H1 (cell line): ENCODE data around the gene FCGBP. TPM values are rescaled to one million over a fixed set of nuclear protein-coding genes. Genes with fewer than 3 reads are reported as not detected.

ENCODE experiments used
- CTCF ChIA-PET: fragments of 300-600 bp; sonication (Branson Sonifier 250); formaldehyde crosslinking; loops from one replicate; lab custom pipeline; 2021; ENCODE audit not compliant: partially characterized antibody; lab: Charles Lee
- POLR2A ChIA-PET: fragments of 300-600 bp; sonication (Branson Sonifier 250); formaldehyde crosslinking; loops from one replicate; lab custom pipeline; 2021; ENCODE audit warnings: inconsistent platforms; ENCODE audit not compliant: partially characterized antibody; lab: Charles Lee
- DNase-seq, 2 experiments: peaks; one replicate each; pipeline versions ENCODE4 v3.0.0 to v3.0.0-alpha.2; 2010 to 2022; ENCODE audit warnings: low spot score in 2 of 2, low read depth in 1 of 2, mixed read lengths in 1 of 2
- FAIRE-seq: peaks from 2 replicates; lab custom pipeline; 2011; peaks lifted over from hg19 to GRCh38; lab: Jason Lieb, UNC
- H2AFZ ChIP-seq: 2 replicates; pipeline ENCODE4 v1.8.1; 2012; ENCODE audit warnings: low read length, inconsistent platforms
- H2AK5ac ChIP-seq: 2 replicates; pipeline ENCODE4 v1.6.1; 2013; ENCODE audit warnings: low read depth, low read length
- H2BK120ac ChIP-seq: replicated peaks from 2 replicates; pipeline ENCODE3; 2013; ENCODE audit warnings: low read depth, low read length, inconsistent platforms
- H2BK12ac ChIP-seq: 2 replicates; pipeline ENCODE4 v1.6.1; 2013; ENCODE audit warnings: low read depth, low read length
- H2BK15ac ChIP-seq: 2 replicates; pipeline ENCODE4 v1.6.1; 2013; ENCODE audit warnings: low read length
- H2BK20ac ChIP-seq: 2 replicates; pipeline ENCODE4 v1.6.1; 2013; ENCODE audit warnings: low read length
- H2BK5ac ChIP-seq: 2 replicates; pipeline ENCODE4 v1.6.1; 2013; ENCODE audit warnings: low read depth, low read length
- H3K14ac ChIP-seq: 2 replicates; pipeline ENCODE4 v1.6.1; 2013; ENCODE audit warnings: inconsistent platforms; ENCODE audit not compliant: insufficient read length
- H3K18ac ChIP-seq: 2 replicates; pipeline ENCODE4 v1.6.1; 2013; ENCODE audit warnings: low read length; ENCODE audit errors: extremely low read depth
- H3K23ac ChIP-seq: 2 replicates; pipeline ENCODE4 v1.6.1; 2013; ENCODE audit warnings: inconsistent platforms; ENCODE audit not compliant: insufficient read length
- H3K23me2 ChIP-seq: 2 replicates; pipeline ENCODE4 v1.6.1; 2013; ENCODE audit warnings: low read depth, low read length
- H3K27ac ChIP-seq: 2 replicates; pipeline ENCODE4 v1.6.1; 2011; ENCODE audit warnings: low read depth, low read length, inconsistent platforms
- H3K27me3 ChIP-seq, 4 experiments: replicated peaks in 1 of 4; 1 replicate in 1 of 4; 2 replicates in 3 of 4; pipeline versions ENCODE4 v1.6.1 to v1.8.1; 2011 to 2013; ENCODE audit warnings: low read length in 3 of 4, mild to moderate bottlenecking in 3 of 4, inconsistent platforms in 2 of 4, mixed read lengths in 2 of 4, moderate library complexity in 1 of 4; ENCODE audit not compliant: control insufficient read depth in 3 of 4, insufficient read depth in 3 of 4; ENCODE audit errors: extremely low read depth in 1 of 4
- H3K36me3 ChIP-seq, 4 experiments: 2 replicates each; pipeline versions ENCODE4 v1.6.1 to v1.8.1; 2011 to 2013; ENCODE audit warnings: mild to moderate bottlenecking in 4 of 4, low read length in 3 of 4, moderate library complexity in 2 of 4, control low read depth in 1 of 4, inconsistent platforms in 1 of 4; ENCODE audit not compliant: insufficient read depth in 4 of 4, control insufficient read depth in 2 of 4
- H3K4ac ChIP-seq: replicated peaks from 2 replicates; pipeline ENCODE3; 2013; ENCODE audit warnings: low read length, low read depth, mixed read lengths, inconsistent platforms; ENCODE audit not compliant: insufficient read length
- H3K4me1 ChIP-seq, 4 experiments: replicated peaks in 1 of 4; 1 replicate in 1 of 4; 2 replicates in 3 of 4; pipeline versions ENCODE4 v1.6.1 to v1.8.1; 2011 to 2013; ENCODE audit warnings: low read length in 3 of 4, inconsistent platforms in 2 of 4, mixed read lengths in 1 of 4; ENCODE audit not compliant: insufficient read depth in 4 of 4, control insufficient read depth in 3 of 4
- H3K4me2 ChIP-seq, 2 experiments: 2 replicates each; pipeline versions ENCODE4 v1.6.1 to v1.8.1; 2011 to 2013; ENCODE audit warnings: low read depth in 2 of 2, low read length in 2 of 2, control low read depth in 1 of 2, inconsistent platforms in 1 of 2, mild to moderate bottlenecking in 1 of 2; ENCODE audit not compliant: insufficient read depth in 1 of 2
- H3K4me3 ChIP-seq, 4 experiments: fragments of 200-600, 300-600 bp in 1 of 4; sonication (generic), shearing (Covaris generic), sonication (Bioruptor Twin) in 1 of 4; 2 replicates each; pipeline versions ENCODE4 v1.5.1 to v1.8.1; 2011 to 2016; ENCODE audit warnings: low read length in 4 of 4, low read depth in 3 of 4, control low read depth in 2 of 4, inconsistent platforms in 2 of 4, mild to moderate bottlenecking in 2 of 4, mixed read lengths in 1 of 4, moderate library complexity in 1 of 4; ENCODE audit not compliant: insufficient read depth in 2 of 4; ENCODE audit errors: extremely low read depth in 1 of 4
- H3K56ac ChIP-seq: replicated peaks from 2 replicates; pipeline ENCODE3; 2013; ENCODE audit warnings: low read depth, mild to moderate bottlenecking, mixed read lengths, low read length, inconsistent platforms; ENCODE audit not compliant: insufficient read length
- H3K79me1 ChIP-seq: 2 replicates; pipeline ENCODE4 v1.6.1; 2013; ENCODE audit warnings: low read depth, low read length, control low read depth
- H3K79me2 ChIP-seq, 2 experiments: 2 replicates each; pipeline versions ENCODE4 v1.6.1 to v1.8.1; 2012 to 2013; ENCODE audit warnings: low read length in 2 of 2, mild to moderate bottlenecking in 2 of 2, inconsistent platforms in 1 of 2; ENCODE audit not compliant: insufficient read depth in 2 of 2, control insufficient read depth in 1 of 2
- H3K9ac ChIP-seq, 4 experiments: replicated peaks in 1 of 4; 1 replicate in 1 of 4; 2 replicates in 3 of 4; pipeline versions ENCODE4 v1.6.1 to v1.8.1; 2011 to 2013; ENCODE audit warnings: low read depth in 3 of 4, low read length in 3 of 4, control low read depth in 2 of 4, mild to moderate bottlenecking in 2 of 4, moderate library complexity in 2 of 4, inconsistent platforms in 1 of 4; ENCODE audit errors: extremely low read depth in 1 of 4
- H3K9me3 ChIP-seq, 2 experiments: 2 replicates each; pipeline versions ENCODE4 v1.6.1 to v1.8.1; 2012 to 2013; ENCODE audit warnings: mild to moderate bottlenecking in 2 of 2, moderate library complexity in 2 of 2, control low read depth in 1 of 2, inconsistent platforms in 1 of 2, low read depth in 1 of 2, low read length in 1 of 2, mixed read lengths in 1 of 2; ENCODE audit not compliant: insufficient read depth in 2 of 2
- H4K20me1 ChIP-seq, 2 experiments: replicated peaks in 1 of 2; 2 replicates each; pipeline versions ENCODE3 to v1.8.1; 2011 to 2013; ENCODE audit warnings: inconsistent platforms in 2 of 2, low read length in 2 of 2, mild to moderate bottlenecking in 1 of 2; ENCODE audit not compliant: insufficient read depth in 2 of 2, control insufficient read depth in 1 of 2
- H4K5ac ChIP-seq: 2 replicates; pipeline ENCODE4 v1.6.1; 2013; ENCODE audit warnings: low read length, low read depth, mixed read lengths, inconsistent platforms; ENCODE audit not compliant: insufficient read length
- H4K8ac ChIP-seq: 2 replicates; pipeline ENCODE4 v1.8.0; 2013; ENCODE audit warnings: mild to moderate bottlenecking, moderate library complexity, low read length, inconsistent platforms; ENCODE audit not compliant: insufficient read depth; ENCODE audit errors: extremely low read depth
- H4K91ac ChIP-seq: replicated peaks from 2 replicates; pipeline ENCODE3; 2013; ENCODE audit warnings: low read length, mixed read lengths, inconsistent platforms; ENCODE audit not compliant: insufficient read length
- CBX5 ChIP-seq: fragments of 300-800, 300-1000 bp; sonication (generic); IDR thresholded peaks from 2 replicates; pipeline ENCODE4 v1.7.1; 2016; ENCODE audit warnings: antibody characterized with exemption, low read length, low read depth
- CHD2 ChIP-seq: IDR thresholded peaks from 2 replicates; pipeline ENCODE4 v1.6.1; 2012; ENCODE audit warnings: low read length, improper control_type of control experiment
- CTBP2 ChIP-seq: IDR thresholded peaks from 2 replicates; pipeline ENCODE4 v1.7.0; 2011; ENCODE audit warnings: borderline replicate concordance, mild to moderate bottlenecking, moderate library complexity, mixed read lengths, low read length; ENCODE audit not compliant: insufficient read depth, insufficient read length
- EGR1 ChIP-seq: IDR thresholded peaks from 2 replicates; pipeline ENCODE4 v1.6.1; 2011; ENCODE audit warnings: low read depth, low read length, borderline replicate concordance
- JUN ChIP-seq: IDR thresholded peaks from 2 replicates; pipeline ENCODE4 v1.6.1; 2011; ENCODE audit warnings: low read depth, mild to moderate bottlenecking, improper control_type of control experiment, low read length
- KDM1A ChIP-seq: fragments of 200-600, 300-600 bp; sonication (generic); IDR thresholded peaks from 2 replicates; pipeline ENCODE4 v1.7.1; 2016; ENCODE audit warnings: mild to moderate bottlenecking, low read length, borderline replicate concordance
- KDM4A ChIP-seq: IDR thresholded peaks from one replicate; pipeline ENCODE4 v1.7.1; 2012; ENCODE audit warnings: low read depth, mild to moderate bottlenecking, moderate library complexity, low read length, inconsistent platforms; ENCODE audit not compliant: severe bottlenecking
- KDM5A ChIP-seq: fragments of 200-600 bp; IDR thresholded peaks from 2 replicates; pipeline ENCODE4 v1.7.1; 2012; ENCODE audit warnings: mild to moderate bottlenecking, low read length, inconsistent platforms, mixed read lengths
- NRF1 ChIP-seq: IDR thresholded peaks from 2 replicates; pipeline ENCODE4 v1.6.1; 2011; ENCODE audit warnings: mild to moderate bottlenecking, low read depth, low read length, improper control_type of control experiment
- POU5F1 ChIP-seq: IDR thresholded peaks from 2 replicates; pipeline ENCODE4 v1.6.1; 2011; ENCODE audit warnings: low read depth, mild to moderate bottlenecking, low read length, moderate library complexity
- RFX5 ChIP-seq: IDR thresholded peaks from 2 replicates; pipeline ENCODE4 v1.6.1; 2011; ENCODE audit warnings: low read depth, low read length, improper control_type of control experiment, borderline replicate concordance
- SRF ChIP-seq: IDR thresholded peaks from 2 replicates; pipeline ENCODE4 v1.6.1; 2011; ENCODE audit warnings: mild to moderate bottlenecking, low read depth, low read length, moderate library complexity
- SUZ12 ChIP-seq: fragments of 200-600 bp; sonication (generic); IDR thresholded peaks from 2 replicates; pipeline ENCODE4 v1.6.1; 2012; ENCODE audit warnings: mild to moderate bottlenecking, inconsistent platforms, low read length, moderate library complexity, mixed read lengths
- TAF1 ChIP-seq: IDR thresholded peaks from 2 replicates; pipeline ENCODE4 v1.6.1; 2011; ENCODE audit warnings: mild to moderate bottlenecking, low read depth, low read length
- YY1 ChIP-seq: IDR thresholded peaks from 2 replicates; pipeline ENCODE4 v1.6.1; 2011; ENCODE audit warnings: low read depth, mild to moderate bottlenecking, low read length
- WGBS, 2 experiments: shearing (Covaris generic) in 1 of 2; methylation state at CpG; one replicate each; pipeline versions ENCODE4 v1.1.6 to v1.1.7; 2013 to 2015; ENCODE audit warnings: low lambda C conversion rate in 2 of 2, mixed read lengths in 2 of 2, inconsistent platforms in 1 of 2, low coverage in 1 of 2, missing lambda C conversion rate in 1 of 2; ENCODE audit not compliant: insufficient replicate concordance in 2 of 2, insufficient coverage in 1 of 2, insufficient read length in 1 of 2; ENCODE audit errors: extremely low coverage in 1 of 2, missing lambda C conversion rate in 1 of 2; 5-methylcytosine and 5-hydroxymethylcytosine counted together
- polyA plus RNA-seq, 7 experiments: library from polyadenylated mRNA; depleted of rRNA in 3 of 7; stranded (reverse) in 5 of 7; unstranded in 2 of 7; fragments of >200 nt in 5 of 7; fragments of 200-250 nt in 2 of 7; gene quantifications; 1 replicate in 5 of 7; 2 replicates in 1 of 7; 4 replicates in 1 of 7; pipeline versions ENCODE4 v1.2.1 to v1.2.3, GENCODE V29; 2011 to 2013; ENCODE audit warnings: missing spikeins in 2 of 7, mixed read lengths in 2 of 7
- total RNA-seq: library from RNA; stranded (reverse); fragmentation: NEBNext Ultra II Directional; extraction: Animal tissue kit (Norgen Biotek cat#: 25700); gene quantifications from 2 replicates; pipeline ENCODE4 v1.2.1, GENCODE V29; 2021

The FCGBP gene
- total and polyA plus RNA-seq, 2 of the 8 experiments (the other 6 are each of a cell fraction or from before 2014, with no cell fraction given): 1.1 to 3.1 TPM

DNA sequence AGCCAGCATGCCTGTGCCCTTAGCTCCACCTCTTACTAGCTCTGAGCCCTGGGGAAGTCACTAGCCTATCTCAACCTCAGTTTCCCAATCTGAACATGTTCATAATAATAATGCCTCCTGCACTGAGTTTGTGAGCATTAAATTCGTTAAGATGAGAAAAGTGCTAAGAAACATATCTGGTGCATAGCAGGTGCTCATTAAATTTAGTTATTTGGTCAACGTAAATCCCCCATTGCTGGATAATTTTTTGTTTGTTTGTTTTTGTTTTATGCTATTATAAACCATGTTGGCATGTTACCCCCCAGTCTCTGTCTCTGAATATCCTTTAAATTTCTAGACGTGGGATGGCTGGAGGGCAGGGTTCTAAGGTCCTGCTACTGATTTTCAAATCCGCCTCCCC, 10.6 kb downstream of the FCGBP start:
- no peak overlapping the region for H3K4me2 ChIP-seq
- no peak overlapping the region for H2AK5ac ChIP-seq
- no peaks in the 10 kb centered on the region for H3K9me3 ChIP-seq
- no peak overlapping the region for H3K18ac ChIP-seq
- no peak overlapping the region for H2BK120ac ChIP-seq
- H3K4ac ChIP-seq: no peak overlapping the region
- H3K23me2 ChIP-seq: 0 out of 2 replicates have a peak, but pooled peaks cover 2% of the 10 kb centered on the region
- H2BK12ac ChIP-seq: no peak overlapping the region
- H2BK15ac ChIP-seq: no peak overlapping the region
- POLR2A ChIA-PET: no interaction called here
- no peak overlapping the region for H3K27ac ChIP-seq
- no peak for DNase-seq
- H3K4me1 ChIP-seq: no peaks in the 10 kb centered on the region
- no peak overlapping the region for H4K5ac ChIP-seq
- no peaks in the 10 kb centered on the region for H3K27me3 ChIP-seq
- H4K20me1 ChIP-seq: no peaks in the 10 kb centered on the region
- H3K4me3 ChIP-seq: no peak overlapping the region
- H3K23ac ChIP-seq: no peak overlapping the region
- WGBS, 2 experiments: 87% methylated on average over 4 of the region's 4 CpGs; no CpG with 5 or more reads in 1 of the 2 experiments
- H4K91ac ChIP-seq: no peak overlapping the region
- no peak for TF ChIP-seq YY1
- no peak for TF ChIP-seq POU5F1
- no peak for TF ChIP-seq TAF1
- no peak for TF ChIP-seq KDM4A
- TF ChIP-seq CBX5: no peak
- no peak for TF ChIP-seq JUN
- TF ChIP-seq EGR1: no peak
- no peak for TF ChIP-seq CTBP2
- no peak for TF ChIP-seq NRF1
- no peak for TF ChIP-seq SUZ12
- no peak for TF ChIP-seq RFX5
- no peak for TF ChIP-seq KDM1A
- TF ChIP-seq SRF: no peak
- TF ChIP-seq KDM5A: no peak
- no peak for TF ChIP-seq CHD2
- TF ChIP-seq, all 59 proteins: peak for 0
- Histone ChIP-seq H3K56ac (no peak overlapping the region), H3K14ac (no peak overlapping the region), H2AFZ (no peak overlapping the region), H4K8ac (no peak overlapping the region), H2BK5ac (no peak overlapping the region), H3K79me2 (no peaks in the 10 kb centered on the region), H2BK20ac (no peak overlapping the region), H3K36me3 (no peaks in the 10 kb centered on the region), H3K9ac (no peak overlapping the region), H3K79me1 (no peaks in the 10 kb centered on the region)
- no peak for FAIRE-seq
- CTCF ChIA-PET: interaction anchor here (0.6 kb wide), 1 partner anchor 131 kb away, joined by 3 read pairs; no protein-coding TSS in a partner anchor
